ENCODE data around the gene DGLUCY.
"Not testable (repeated sequence)": the region's sequence is repeated elsewhere in the genome, so short reads cannot be mapped to it uniquely, and the experiment has no call there.

DGLUCY gene, protein sequence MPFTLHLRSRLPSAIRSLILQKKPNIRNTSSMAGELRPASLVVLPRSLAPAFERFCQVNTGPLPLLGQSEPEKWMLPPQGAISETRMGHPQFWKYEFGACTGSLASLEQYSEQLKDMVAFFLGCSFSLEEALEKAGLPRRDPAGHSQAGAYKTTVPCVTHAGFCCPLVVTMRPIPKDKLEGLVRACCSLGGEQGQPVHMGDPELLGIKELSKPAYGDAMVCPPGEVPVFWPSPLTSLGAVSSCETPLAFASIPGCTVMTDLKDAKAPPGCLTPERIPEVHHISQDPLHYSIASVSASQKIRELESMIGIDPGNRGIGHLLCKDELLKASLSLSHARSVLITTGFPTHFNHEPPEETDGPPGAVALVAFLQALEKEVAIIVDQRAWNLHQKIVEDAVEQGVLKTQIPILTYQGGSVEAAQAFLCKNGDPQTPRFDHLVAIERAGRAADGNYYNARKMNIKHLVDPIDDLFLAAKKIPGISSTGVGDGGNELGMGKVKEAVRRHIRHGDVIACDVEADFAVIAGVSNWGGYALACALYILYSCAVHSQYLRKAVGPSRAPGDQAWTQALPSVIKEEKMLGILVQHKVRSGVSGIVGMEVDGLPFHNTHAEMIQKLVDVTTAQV

DNA sequence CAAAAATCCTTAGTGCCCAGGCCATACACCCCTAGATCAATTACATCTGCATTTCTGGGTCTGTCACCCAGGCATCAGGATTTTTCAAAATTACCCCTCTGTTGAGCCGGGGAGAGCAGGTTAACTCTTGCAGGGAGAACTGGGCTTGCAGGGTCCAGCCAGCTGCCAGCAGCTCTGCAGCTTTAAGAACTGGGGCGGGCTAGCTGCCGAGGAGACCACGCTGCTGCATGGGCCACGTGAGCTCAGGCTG lies at the start of gene DGLUCY:
TSS of gene DGLUCY (plus strand) at position 245 of the 250 bp plus-strand sequence. CDS start 46,222 bp downstream, outside the sequence.
- DNase-seq (ENCODE audit: low read depth), result peak; percentile 47

DNA sequence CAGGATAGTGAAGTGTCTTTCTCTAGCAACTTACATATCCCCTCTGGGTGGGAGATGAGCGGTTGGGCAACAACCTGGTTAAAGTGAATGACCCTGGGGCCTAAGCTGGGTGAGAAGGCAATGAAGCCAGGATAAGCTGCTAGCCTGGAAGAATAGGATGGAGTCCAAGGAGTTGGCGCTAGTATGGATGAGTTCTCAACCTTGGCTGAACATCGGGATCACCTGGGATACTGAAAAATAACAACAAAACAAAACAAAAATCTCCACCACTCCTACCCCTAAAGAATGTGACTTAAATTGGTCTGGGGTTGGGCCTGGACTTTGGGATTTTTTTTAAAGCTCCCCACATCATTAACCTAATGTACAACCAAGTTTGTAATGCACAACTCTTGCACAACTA lies 48.6 kb upstream of the DGLUCY start:
- no peak for DNase-seq (ENCODE audit: low read depth)

DNA sequence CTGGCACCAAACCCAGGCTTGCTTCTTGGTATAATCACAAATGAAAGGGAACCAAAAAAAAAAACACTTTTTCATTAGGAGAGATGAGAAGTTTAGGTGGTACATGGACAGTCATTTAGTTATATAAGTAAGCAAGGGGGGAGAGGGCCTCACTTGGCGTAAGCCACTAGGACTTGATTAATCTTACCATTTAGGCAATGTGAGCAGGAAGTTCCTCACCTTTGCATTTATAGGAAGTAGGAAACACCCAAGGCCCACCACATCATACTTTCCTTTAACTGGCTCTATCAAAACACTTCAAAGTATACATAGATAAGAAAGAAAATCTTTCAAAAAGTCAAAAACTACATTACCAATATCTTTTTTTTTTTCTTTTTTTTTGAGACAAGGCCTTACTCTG lies 46.7 kb upstream of the DGLUCY start:
- DNase-seq (ENCODE audit: low read depth), result no peak

DNA sequence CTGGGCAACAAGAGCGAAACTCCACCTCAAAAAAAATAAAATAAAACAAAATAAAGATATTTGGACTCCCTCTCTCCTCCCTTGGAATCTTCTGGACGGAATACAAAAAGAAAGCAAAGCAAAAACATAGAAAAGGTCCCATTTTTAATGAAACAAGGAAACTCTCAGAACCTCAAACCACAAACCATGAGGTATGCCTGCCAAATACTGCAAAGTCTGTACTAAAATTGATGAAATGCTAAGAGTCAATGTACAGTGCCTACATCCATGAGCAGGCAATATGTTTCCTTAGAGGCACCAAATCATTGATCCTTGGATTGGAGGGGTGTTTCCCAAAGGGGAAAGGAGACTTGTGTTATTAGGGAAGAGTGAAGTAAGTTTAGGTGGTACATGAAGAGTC lies 45.2 kb upstream of the DGLUCY start:
- no peak for DNase-seq (ENCODE audit: low read depth)

DNA sequence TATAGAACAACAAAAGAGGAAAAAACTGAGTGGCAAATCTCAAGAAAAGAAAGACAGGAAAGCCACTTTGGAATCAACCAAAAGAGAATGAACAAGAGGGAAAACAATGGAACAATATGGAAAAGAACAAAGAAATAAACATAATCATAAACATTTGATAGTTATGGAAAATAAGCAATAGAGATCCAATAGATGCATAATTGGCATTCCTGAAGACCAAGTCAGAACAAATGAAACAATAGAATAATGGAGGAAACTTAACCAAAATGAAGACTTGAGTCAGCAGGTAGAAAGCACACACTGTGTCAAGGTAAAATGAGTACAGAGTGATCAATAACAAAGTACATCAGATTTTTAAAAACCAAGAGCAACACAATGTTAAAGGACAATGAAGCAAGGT lies 43.3 kb upstream of the DGLUCY start:
- DNase-seq (ENCODE audit: low read depth), result no peak

DNA sequence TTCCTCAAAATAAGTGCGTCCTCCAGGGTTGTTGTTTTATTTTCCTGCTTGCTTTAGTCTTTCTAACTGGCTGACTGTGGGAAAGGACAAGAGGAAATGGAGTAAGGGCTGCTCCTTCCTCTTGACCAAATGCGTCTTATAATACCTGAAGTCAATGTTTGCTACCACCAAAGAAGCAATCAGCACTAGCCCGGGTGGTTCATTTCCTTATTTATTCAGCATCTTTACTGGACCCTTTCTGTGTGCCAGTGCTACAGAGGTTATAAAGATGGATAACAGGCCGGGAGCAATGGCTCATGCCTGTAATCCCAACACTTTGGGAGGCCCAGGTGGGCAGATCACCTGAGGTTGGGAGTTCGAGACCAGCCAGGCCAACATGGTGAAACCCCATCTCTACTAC lies 38.3 kb upstream of the DGLUCY start:
- no peak for DNase-seq (ENCODE audit: low read depth)

DNA sequence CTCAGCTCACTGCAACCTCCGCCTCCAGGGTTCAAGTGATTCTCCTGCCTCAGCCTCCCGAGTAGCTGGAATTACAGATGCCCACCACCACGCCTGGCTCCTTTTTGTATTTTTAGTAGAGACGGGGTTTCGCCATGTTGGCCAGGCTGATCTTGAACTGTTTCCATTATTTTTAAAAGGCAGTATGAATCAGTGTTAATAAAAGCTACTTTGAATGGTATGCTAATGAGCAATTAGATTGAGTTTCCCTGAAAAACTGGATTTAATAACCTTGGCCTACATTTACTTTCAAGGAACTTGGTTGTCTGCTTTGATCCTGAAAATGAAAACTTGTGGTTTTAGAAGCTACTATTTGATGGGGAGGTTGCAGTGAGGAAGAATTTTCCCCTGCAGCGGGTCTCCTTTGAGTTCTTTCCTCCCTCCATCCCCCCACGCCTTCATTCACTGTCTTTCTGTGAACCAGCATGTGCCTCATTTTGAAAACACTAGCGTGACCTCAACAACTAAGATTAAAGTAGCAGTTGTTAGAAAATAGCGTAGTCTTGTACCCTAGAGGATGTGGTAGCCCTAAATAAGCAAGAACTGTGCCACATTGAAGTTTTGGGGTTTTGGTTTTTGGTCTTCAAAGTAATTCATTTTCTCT lies 35.7 kb upstream of the DGLUCY start:
- DNase-seq (ENCODE audit: low read depth), result no peak

DNA sequence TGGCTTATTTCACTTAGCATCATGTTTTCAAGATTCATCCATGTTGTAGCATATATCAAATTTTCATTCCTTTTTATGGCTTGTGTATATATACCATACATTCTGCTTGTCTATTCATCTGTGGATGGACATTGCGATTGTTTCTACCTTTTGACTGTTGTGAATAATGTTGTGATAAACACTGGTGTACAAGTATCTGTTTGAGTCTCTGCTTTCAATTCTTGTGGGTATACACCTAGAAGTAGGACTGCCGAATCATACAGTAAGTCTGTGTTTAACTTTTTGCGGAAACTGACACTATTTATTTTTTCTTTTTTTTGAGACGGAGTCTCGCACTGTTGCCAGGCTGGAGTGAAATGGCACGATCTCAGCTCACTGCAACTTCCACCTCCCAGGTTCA lies 33.8 kb upstream of the DGLUCY start:
- DNase-seq (ENCODE audit: low read depth), result no peak

DNA sequence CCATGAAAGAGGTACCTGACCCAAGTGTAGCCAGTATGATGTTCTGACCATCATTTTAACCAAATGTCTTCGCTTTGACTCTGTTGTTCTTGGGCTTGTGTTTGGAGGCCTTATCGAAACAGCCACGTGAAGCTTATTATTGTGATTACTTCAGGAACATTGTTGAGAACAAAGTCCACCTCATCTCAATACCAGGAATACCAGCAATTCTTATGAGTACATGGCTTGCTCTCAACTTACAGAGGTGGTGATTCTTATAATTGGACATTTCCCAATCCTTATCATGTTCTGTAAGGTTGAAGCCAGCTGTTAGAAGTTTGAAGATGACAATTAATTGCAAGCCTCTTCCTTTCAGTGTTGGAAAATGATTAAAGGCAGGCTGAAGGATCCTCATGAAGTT lies 31.6 kb upstream of the DGLUCY start:
- no peak for DNase-seq (ENCODE audit: low read depth)

DNA sequence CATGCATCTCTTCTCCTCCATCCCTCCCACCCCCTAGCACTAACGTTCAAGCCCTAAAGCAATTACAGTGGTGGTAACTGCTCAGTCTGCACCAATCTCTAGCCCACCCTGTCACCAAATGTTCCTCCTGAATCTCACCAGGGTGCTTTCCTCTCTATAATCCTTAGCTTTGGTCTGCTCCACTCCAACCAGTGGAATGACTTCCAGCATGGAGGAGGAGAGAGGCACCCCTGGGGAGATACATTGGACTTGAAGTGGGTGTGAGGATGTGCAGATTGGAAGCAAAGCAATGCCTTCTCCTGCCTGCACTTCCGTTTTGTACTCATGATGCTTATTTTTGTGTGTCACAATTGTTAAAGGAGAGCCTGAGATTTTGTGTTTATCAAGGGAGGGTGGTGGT lies 29.4 kb upstream of the DGLUCY start:
- no peak for DNase-seq (ENCODE audit: low read depth)

DNA sequence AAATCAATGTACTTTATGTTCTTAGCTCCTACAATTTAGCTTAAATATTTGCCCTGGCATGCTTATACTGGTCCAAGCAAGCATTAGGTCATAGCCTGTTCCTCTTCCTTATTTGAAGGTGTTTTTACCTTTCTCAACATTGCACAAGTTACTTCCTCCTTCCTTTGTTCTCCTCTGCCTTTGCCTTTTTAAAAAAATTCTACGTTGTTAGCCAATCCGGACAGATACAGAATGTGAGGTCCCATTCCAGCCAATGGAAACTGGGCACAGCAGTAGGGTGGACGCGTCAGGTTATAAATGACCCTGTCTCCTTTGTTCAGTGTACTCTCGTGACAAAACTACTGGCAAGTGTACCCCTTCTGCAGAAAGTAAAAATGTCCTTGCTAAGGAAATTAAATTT lies 26.4 kb upstream of the DGLUCY start:
- not testable (repeated sequence) for DNase-seq (ENCODE audit: low read depth)

DNA sequence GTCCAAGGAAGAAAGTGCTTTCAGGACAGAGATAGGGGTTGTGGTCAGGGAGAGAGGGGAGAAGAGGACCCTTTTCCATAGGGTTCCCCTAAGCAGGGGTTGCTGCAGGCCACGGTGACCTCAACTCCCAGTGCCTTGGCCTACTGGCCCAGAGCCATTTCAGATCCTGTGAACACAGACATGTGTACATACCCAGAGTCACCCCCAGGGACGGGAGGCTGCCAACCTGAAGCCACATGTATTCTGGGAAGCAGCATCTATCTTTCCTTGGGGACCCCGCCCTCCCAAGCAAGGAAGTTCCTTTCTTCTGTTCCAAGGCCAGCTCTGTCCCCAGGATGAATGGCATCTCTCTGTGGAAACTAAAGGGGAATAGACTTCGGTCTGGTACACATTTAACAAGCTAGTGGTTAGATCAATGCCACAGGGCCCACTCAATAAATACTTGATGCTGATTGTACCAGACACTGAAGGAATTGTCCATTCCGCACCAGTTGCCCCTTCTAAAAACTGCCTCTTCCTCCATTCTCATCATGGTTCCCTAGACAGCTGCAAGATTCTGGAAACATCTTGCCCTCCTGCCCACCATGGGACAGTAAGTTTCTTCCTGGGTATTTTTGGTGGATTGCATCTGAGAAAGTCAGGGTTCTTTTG lies 25.2 kb upstream of the DGLUCY start:
- DNase-seq (ENCODE audit: low read depth), result no peak

DNA sequence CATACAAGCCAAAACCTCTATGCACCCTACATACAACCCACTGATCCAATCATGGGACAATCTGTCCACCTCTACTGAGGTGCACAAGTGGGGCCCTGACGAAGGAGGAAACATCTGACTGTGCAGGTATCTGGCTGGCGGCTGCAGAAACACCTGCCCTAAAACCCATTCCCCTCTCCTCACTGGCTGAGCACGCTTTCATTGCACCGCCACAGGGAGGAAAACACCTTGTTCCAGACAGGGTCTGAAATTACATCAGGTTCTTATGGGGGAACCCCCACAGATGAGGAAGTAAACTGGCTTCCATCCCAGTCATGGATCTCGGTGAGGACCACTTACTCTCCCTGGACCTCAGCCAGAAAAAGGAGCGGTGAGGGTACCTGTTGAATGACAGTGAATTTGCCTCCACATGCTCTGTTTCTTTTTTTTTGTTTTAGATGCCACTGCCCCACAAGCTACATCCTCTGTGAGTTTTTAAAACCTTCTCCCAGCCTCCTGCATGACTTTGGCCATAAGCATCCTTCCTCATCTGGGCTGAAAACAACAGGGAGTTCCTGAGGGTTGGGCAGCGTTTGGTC lies 23.8 kb upstream of the DGLUCY start:
- no peak for DNase-seq (ENCODE audit: low read depth)

DNA sequence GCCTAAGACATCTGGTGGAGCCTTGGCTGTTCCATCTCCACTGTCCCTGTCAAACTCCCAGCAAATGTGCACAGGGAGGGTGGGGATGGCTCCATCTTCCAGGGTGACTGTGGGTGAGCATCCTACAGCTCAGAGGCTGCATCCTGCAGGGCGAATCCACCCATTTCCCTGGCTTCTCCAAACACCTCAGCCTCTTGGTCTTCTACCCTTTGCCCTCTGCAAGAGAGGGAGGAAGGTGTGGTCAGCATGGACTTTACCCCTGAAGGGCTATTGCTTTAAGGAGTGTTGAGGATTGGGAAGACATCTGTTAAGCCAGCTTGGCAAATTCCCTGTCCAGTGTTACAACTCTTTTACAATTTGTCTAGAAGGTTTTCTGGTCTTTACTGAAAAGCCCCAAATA lies 23.1 kb upstream of the DGLUCY start:
- no peak for DNase-seq (ENCODE audit: low read depth)

DNA sequence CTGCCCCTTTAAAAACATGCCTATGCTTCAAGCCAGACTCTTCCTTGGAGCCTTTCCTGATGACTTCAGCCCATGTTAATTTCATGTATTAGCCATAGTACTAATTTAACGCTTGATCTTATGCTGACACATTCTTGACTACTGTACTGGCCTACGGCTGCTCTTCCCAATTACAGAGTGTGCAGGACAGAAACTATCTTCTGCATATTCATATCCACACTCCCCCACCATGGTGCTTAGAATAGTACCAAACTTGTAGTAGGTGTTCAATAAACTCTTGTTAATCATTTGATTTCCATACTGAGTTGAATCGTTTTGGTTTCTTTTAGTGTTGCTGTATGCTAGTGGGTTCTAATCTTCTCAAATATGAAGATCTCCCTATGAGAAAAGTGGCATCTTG lies 21.8 kb upstream of the DGLUCY start:
- no peak for DNase-seq (ENCODE audit: low read depth)

DNA sequence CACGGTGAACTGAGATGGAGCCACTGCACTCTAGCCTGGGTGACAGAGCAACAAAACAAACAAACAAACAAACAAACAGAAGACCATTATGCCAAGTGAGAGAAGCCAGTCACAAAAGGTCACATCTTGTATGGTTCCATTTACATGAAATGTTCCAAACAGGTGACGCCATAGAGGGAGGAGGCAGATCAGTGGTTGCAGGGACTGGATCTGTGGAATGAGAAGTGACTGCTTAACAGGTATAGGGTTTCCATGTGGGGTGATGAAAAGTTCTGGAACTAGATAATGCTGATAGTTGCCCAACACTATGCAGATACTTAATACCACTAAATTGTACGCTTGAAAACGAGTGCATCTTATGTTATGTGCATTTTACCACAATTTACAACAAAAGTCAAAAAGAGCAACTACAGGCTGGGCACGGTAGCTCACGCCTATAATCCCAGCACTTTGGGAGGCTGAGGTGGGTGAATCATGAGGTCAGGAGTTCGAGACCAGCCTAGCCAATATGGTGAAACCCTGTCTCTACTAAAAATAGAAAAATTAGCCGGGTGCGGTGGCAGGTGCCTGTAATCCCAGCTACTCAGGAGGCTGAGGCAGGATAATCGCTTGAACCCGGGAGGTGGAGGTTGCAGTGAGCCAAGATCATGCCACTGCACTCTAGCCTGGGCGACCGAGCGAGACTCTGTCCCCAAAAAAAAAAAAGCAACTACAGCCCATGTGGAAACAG lies 20.0 kb upstream of the DGLUCY start:
- not testable (repeated sequence) for DNase-seq (ENCODE audit: low read depth)

DNA sequence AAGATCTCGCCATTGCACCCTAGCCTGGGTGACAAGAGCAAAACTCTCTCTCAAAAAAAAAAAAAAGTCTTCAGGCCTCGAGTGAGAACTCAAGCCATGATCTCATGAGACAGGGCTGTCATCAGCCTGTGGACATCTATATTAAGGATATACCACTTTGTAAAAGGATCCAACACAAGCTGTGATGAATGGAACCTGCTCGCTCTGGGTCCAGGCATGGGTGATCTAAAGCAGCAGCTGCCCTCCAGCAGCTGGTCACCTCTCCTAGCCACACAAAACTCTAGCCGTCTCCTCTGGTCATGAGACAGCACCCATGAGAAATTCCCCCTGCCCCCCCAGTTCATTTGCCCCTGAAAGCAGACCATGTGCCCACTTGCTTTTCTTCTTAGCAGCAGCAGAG lies 19.1 kb upstream of the DGLUCY start:
- DNase-seq (ENCODE audit: low read depth), result no peak

DNA sequence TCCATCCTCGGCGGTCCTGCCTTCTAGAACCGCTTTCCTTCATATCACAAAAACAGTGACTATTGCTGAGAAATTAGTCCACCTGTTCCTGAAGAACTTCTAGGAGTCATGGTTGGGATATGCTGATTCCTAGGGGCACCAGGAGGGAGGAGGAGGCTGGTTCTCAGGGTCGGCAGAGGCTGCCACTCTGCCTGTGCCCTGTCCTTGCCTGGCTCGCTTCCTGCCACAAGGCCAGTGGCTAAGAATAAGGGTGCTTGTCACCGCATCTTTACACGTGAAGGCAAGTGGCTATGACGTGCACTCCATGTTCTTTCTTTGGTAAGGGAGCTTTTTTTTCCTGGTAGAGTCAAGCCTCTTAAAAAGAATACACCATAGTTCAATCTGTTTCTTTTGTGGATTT lies 18.7 kb upstream of the DGLUCY start:
- no peak for DNase-seq (ENCODE audit: low read depth)

DNA sequence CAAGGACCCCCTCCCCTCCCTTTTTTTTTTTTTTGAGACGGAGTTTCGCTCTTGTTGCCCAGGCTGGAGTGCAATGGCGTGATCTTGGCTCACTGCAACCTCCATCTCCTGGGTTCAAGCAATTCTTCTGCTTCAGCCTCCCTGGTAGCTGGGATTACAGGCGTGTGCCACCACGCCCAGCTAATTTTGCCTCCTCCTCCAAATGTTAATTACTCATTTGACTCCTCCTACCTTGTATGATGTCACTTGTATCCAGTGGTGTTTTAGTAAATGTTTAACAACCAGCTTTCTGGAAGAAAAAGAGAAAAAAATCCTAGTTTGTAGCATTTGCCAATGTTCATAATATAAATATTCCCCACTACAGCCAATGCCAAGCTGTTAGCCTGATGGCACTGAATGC lies 16.2 kb upstream of the DGLUCY start:
- not testable (repeated sequence) for DNase-seq (ENCODE audit: low read depth)

DNA sequence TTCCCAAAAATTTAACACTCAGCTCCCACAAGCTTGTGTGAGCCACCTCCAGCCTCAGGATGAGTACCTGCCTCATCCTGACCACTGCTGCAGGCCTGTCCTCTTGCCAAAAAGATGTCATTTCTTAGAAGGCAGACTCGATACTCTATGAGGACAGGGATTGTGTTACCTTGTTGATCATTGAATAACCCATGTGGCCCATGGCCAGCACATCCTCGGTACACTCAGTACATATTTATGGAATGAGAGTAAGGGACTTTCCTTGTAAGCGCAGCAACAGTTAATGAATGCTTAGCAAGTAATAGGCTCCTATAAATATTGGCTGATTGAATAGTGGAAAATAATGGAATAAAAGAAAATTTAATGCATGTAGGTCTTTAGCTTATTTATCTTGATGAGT lies 15.3 kb upstream of the DGLUCY start:
- no peak for DNase-seq (ENCODE audit: low read depth)

DNA sequence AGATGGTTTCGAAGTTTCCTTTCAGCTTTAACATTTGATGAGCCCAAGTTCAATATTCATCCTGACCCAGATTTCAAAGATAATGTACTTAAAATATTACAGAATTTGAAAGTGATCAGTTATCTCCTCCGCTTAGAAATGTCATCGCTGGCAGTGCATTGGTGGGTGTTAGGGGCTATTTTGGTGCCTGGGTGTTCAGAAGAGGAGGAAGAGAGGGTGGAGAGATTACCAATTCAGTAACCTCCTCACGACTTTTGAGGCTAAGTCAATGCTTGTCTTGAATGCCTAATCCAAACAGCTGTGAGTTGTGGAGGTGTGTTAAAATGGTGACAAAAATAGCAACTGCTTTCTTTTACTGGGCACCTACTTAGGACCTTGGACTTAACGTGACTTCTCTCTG lies 13.8 kb upstream of the DGLUCY start:
- DNase-seq (ENCODE audit: low read depth), result no peak

DNA sequence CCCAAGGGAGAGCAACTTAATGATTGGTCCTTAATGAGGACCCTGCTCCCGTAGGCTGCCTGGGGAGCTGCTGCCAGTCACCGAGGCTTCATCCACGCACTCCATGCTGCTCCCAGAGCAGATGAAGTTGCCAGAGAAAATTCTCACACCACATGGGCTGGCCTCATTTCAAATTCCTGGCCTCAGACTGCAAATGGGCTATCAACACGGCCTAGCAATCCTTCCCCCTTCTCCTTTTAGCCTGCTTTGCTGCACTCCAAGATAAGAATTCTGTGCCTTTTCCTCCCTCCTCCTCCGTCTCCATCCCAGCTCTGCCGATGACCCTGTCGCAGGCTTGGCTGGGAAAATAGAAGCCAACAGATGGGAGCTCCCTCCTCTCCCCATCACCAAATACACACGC lies 10.8 kb upstream of the DGLUCY start:
- DNase-seq (ENCODE audit: low read depth), result no peak

All from GM04504 (cell line).